NCI-H69 (cell line): ENCODE results near the gene TAGLN2.

ENCODE experiments used
- DNase-seq: peaks from one replicate; lab custom pipeline; 2025; lab: John Stamatoyannopoulos, UW

TAGLN2 gene

DNA sequence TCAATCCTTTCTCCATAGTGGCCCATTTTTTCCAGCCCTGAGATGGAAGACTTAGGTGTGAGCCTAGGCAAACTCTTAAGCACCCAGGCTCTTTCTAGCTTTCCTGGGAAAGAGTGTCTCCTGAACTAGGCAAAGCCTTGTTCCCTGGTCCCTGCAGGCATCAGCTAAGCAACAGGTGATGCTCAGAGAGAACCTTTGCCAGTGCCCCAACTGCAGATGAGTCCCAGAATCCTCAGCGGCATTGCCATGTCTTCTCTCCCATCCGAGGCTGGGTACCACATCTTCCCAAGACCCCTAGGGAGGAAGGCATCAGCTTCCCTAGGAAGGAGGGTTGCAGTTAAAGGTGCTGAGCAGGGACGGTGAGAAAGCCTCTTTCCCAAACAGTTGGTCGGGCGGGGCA is 54.6 kb downstream of the TAGLN2 start:
- DNase-seq, result no peak

DNA sequence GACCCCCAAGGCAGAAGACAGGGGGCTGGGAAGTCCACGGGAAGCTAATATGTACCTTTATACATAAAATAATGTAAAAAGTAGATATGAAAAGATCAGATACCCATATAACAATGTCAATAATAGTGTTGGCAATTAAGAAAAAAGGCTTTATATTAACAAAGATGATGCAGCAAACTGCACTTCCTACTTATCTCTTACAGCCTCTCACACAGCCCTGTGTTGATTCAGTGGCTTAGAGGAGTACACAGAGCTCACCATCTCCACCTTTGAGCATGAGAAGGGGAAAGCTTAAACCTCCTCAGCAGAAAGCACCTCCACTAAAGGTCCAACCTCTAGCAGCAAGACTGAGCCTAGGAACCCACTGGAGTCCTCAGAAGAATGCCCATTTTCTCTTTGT is 55.7 kb downstream of the TAGLN2 start:
- peak; percentile 57 for DNase-seq

GRCh38 chr1:159869173-159869572 is 56.1 kb downstream of the TAGLN2 start:
- peak; percentile 90 for DNase-seq

DNA sequence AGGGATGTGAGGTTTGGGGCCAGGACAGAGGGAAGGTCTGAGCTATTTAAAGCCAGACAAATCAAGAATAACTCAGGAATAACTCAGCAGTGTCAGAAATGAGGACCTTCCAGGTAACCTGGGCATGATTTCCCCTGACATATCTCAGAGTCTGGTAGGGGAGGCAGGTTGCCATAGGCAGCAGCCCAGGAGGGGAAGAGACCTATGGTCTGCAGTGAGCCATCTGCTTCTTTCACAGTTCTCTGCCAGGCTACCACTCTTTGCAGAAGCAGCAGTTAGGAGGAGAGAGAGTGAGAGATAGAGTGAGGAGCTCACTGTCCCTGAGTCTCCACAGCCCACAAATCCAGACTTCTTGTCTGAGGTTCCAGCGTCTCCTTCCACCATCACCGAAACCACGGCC is 56.5 kb downstream of the TAGLN2 start:
- peak; percentile 83 for DNase-seq
